Upper lobe of left lung (tissue), 6 donors: ENCODE results near the gene CD84. TPM values are rescaled to one million over a fixed set of nuclear protein-coding genes. Genes with fewer than 3 reads are reported as not detected.

Source experiments
- ATAC-seq, 2 donors: fragments of 200-7000 bp; cut with Tn5 transposase; one replicate each; pipeline ENCODE4 v1.9.1; 2022; ENCODE audit warnings: mild to moderate bottlenecking in 2 of 2, moderate library complexity in 2 of 2; ENCODE audit not compliant: low FRiP score in 2 of 2
- DNase-seq, 2 donors: peaks; one replicate each; pipeline ENCODE4 v3.0.0-alpha.2; 2019 to 2020
- H3K27ac ChIP-seq, 4 donors: fragments of 200-600 bp; sonication (generic); one replicate each; pipeline ENCODE4 v1.5.1; 2016 to 2019
- H3K27me3 ChIP-seq, 4 donors: fragments of 200-600 bp; sonication (generic); one replicate each; pipeline ENCODE4 v1.5.1; 2017 to 2019
- H3K36me3 ChIP-seq, 4 donors: fragments of 200-600 bp; sonication (generic); one replicate each; pipeline ENCODE4 v1.5.1; 2016 to 2019
- H3K4me1 ChIP-seq, 4 donors: fragments of 200-600 bp; sonication (generic); one replicate each; pipeline ENCODE4 v1.5.1; 2018 to 2019
- H3K4me3 ChIP-seq, 4 donors: fragments of 200-600 bp; sonication (generic); one replicate each; pipeline ENCODE4 v1.5.1; 2017 to 2019; ENCODE audit warnings: mild to moderate bottlenecking in 2 of 4, moderate library complexity in 1 of 4
- H3K9me3 ChIP-seq, 4 donors: fragments of 200-600 bp; sonication (generic); one replicate each; pipeline ENCODE4 v1.5.1; 2018 to 2019
- CTCF ChIP-seq, 6 experiments: fragments of 450-650 bp in 4 of 6; fragments of 200-600 bp in 2 of 6; sonication (generic) in 2 of 6; IDR thresholded peaks; one replicate each; pipeline ENCODE4 v1.5.1; 2016 to 2019; ENCODE audit warnings: antibody characterized with exemption in 6 of 6
- EP300 ChIP-seq, 4 donors: sonication (generic); formaldehyde crosslinking; IDR thresholded peaks; one replicate each; pipeline ENCODE4 v1.5.1; 2017; ENCODE audit warnings: antibody characterized with exemption in 4 of 4, control low read depth in 2 of 4
- POLR2A ChIP-seq, 4 donors: fragments of 450-650 bp; IDR thresholded peaks; one replicate each; pipeline ENCODE4 v1.5.1; 2016 to 2017; ENCODE audit warnings: antibody characterized with exemption in 4 of 4, mild to moderate bottlenecking in 2 of 4
- POLR2AphosphoS5 ChIP-seq, 2 donors: sonication (generic); formaldehyde crosslinking; IDR thresholded peaks; one replicate each; pipeline ENCODE4 v1.5.1; 2017; ENCODE audit warnings: antibody characterized with exemption in 2 of 2
- WGBS, 2 donors: methylation state at CpG; one replicate each; pipeline ENCODE4 v1.1.5; 2017 to 2018; 5-methylcytosine and 5-hydroxymethylcytosine counted together
- total RNA-seq, 6 donors: library from RNA; depleted of rRNA in 4 of 6; stranded (reverse); fragments of >200 nt in 4 of 6; gene quantifications; one replicate each; pipeline versions ENCODE4 v1.1.0 to v1.2.1, GENCODE V29; 2016 to 2021
- donor health status: DM: no; HTN: no; CAD: no; lungs with moderate emphysema.
- donor health status: DM: no; HTN: yes; CAD: no; lungs with severe emphysema.

Gene CD84
- total RNA-seq, 6 donors from 2014 or later: 8.9 to 26.4 (median 17.4) TPM

- no peaks in the 10 kb centered on the region for H3K27me3 ChIP-seq
- no peak for DNase-seq
- TF ChIP-seq POLR2A (IDR thresholded peaks at IDR 0.05) (no peak), EP300 (IDR thresholded peaks at IDR 0.05) (no peak), CTCF (IDR thresholded peaks at IDR 0.05) (no peak), POLR2AphosphoS5 (IDR thresholded peaks at IDR 0.05) (no peak)
- H3K4me3 ChIP-seq: no peak overlapping the region
- no peaks in the 10 kb centered on the region for H3K36me3 ChIP-seq
- 72 to 76% methylated on average over 4 of the region's 4 CpGs for WGBS, 2 donors
- H3K4me1 ChIP-seq: peaks cover 0 to 6% (median 0%) of the 10 kb centered on the region in 4 donors
- peak overlapping the region in 2 of 4 donors; percentile 21 to 32 for H3K27ac ChIP-seq
- H3K9me3 ChIP-seq: peaks cover 0 to 8% (median 4%) of the 10 kb centered on the region in 4 donors
- ATAC-seq: no peak
Observed at GRCh38 chr1:160558660-160559380, 20.5 kb downstream of the CD84 start.

- Histone ChIP-seq H3K36me3 (no peaks in the 10 kb centered on the region), H3K27me3 (no peaks in the 10 kb centered on the region), H3K4me3 (no peak overlapping the region), H3K4me1 (peaks cover 0 to 6% (median 0%) of the 10 kb centered on the region in 4 donors), H3K9me3 (no peaks in the 10 kb centered on the region), H3K27ac (no peak overlapping the region)
- TF ChIP-seq CTCF (IDR thresholded peaks at IDR 0.05) (no peak), EP300 (IDR thresholded peaks at IDR 0.05) (no peak), POLR2AphosphoS5 (IDR thresholded peaks at IDR 0.05) (no peak), POLR2A (IDR thresholded peaks at IDR 0.05) (no peak)
- ATAC-seq: peak in 1 of 2 donors; percentile 17
- 74 to 90% methylated on average over 3 to 4 of the region's 4 CpGs for WGBS, 2 donors
- no peak for DNase-seq
Observed at GRCh38 chr1:160553778-160554177, 25.5 kb downstream of the CD84 start.

- DNase-seq: no peak
- Histone ChIP-seq H3K9me3 (no peaks in the 10 kb centered on the region), H3K27ac (no peak overlapping the region), H3K36me3 (no peaks in the 10 kb centered on the region), H3K4me3 (no peak overlapping the region), H3K27me3 (no peaks in the 10 kb centered on the region), H3K4me1 (no peaks in the 10 kb centered on the region)
- ATAC-seq: no peak
- TF ChIP-seq EP300 (IDR thresholded peaks at IDR 0.05) (no peak), POLR2A (IDR thresholded peaks at IDR 0.05) (no peak), POLR2AphosphoS5 (IDR thresholded peaks at IDR 0.05) (no peak), CTCF (IDR thresholded peaks at IDR 0.05) (no peak)
- 73 to 87% methylated on average over 2 of the region's 2 CpGs for WGBS, 2 donors
Observed at GRCh38 chr1:160552425-160552824, 26.9 kb downstream of the CD84 start.

GRCh38 chr1:160550572-160551034 lies 28.7 kb downstream of the CD84 start:
- Histone ChIP-seq H3K27ac (no peak overlapping the region), H3K9me3 (no peaks in the 10 kb centered on the region), H3K27me3 (no peaks in the 10 kb centered on the region), H3K36me3 (no peaks in the 10 kb centered on the region), H3K4me3 (no peak overlapping the region), H3K4me1 (peaks cover 0 to 4% (median 0%) of the 10 kb centered on the region in 4 donors)
- peak; percentile 35 to 38 for ATAC-seq
- peak in 1 of 2 donors; percentile 17 for DNase-seq
- TF ChIP-seq CTCF (IDR thresholded peaks at IDR 0.05) (no peak), POLR2AphosphoS5 (IDR thresholded peaks at IDR 0.05) (no peak), EP300 (IDR thresholded peaks at IDR 0.05) (no peak), POLR2A (IDR thresholded peaks at IDR 0.05) (no peak)
- WGBS, 2 donors: 40 to 66% methylated on average over 1 to 6 of the region's 6 CpGs

- ATAC-seq: no peak
- no peak for TF ChIP-seq POLR2AphosphoS5 (IDR thresholded peaks at IDR 0.05)
- no peak for TF ChIP-seq CTCF (IDR thresholded peaks at IDR 0.05)
- no peak for TF ChIP-seq EP300 (IDR thresholded peaks at IDR 0.05)
- H3K4me3 ChIP-seq: no peak overlapping the region
- H3K4me1 ChIP-seq: peaks cover 0 to 4% (median 0%) of the 10 kb centered on the region in 4 donors
- no peaks in the 10 kb centered on the region for H3K9me3 ChIP-seq
- H3K36me3 ChIP-seq: no peaks in the 10 kb centered on the region
- H3K27me3 ChIP-seq: no peaks in the 10 kb centered on the region
- WGBS, 2 donors: 87 to 90% methylated on average over 3 of the region's 3 CpGs
- no peak for DNase-seq
- no peak overlapping the region for H3K27ac ChIP-seq
Observed at GRCh38 chr1:160549665-160550006, 29.7 kb downstream of the CD84 start.
